ENCODE results near the gene ZNF101.
"Not testable (repeated sequence)": the region's sequence is repeated elsewhere in the genome, so short reads cannot be mapped to it uniquely, and the experiment has no call there.

The ZNF101 gene

DNA sequence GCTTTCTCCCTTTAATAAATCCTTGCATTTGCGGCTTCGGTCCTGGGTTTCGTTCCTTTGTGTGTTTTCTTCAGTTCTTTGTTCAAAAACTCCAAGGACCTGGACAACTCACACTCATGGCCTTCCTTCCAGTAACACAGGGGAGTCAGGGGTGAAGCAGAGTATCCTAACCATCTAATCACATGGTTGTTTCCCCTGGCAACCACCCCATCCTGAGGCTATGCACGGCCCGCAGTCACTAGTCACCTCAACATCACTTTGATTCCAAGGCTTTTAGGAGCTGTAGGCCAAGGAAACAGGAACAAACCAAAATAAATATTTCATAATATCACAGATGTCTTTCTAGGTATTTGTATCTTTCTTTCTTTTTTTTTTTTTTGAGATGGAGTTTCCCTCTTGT lies 28.9 kb downstream of the ZNF101 start:
- Histone ChIP-seq H3K27me3 (ENCODE audit: low read depth, low read length) (no peaks in the 10 kb centered on the region), H3K4me3 (ENCODE audit: low read length) (no peak overlapping the region), H3K36me3 (replicated peaks; ENCODE audit: low read depth, low read length) (peaks cover 15% of the 10 kb centered on the region), H3K27ac (ENCODE audit: low read length) (no peak overlapping the region), H3K4me1 (ENCODE audit: low read length) (no peaks in the 10 kb centered on the region), H3K9me3 (ENCODE audit: insufficient read depth, low read length) (0 out of 2 replicates have a peak, but pooled peaks cover 3% of the 10 kb centered on the region), H3K4me2 (ENCODE audit: low read length) (no peak overlapping the region), H3K9ac (ENCODE audit: low read length) (no peak overlapping the region), H3K79me2 (ENCODE audit: low read length) (no peaks in the 10 kb centered on the region), H2AFZ (ENCODE audit: low read depth, low read length) (no peak overlapping the region), H4K20me1 (ENCODE audit: insufficient read depth, low read length) (no peaks in the 10 kb centered on the region)
- TF ChIP-seq EZH2phosphoT487 (IDR thresholded peaks at IDR 0.05; ENCODE audit: low read depth) (no peak), CTCF (IDR thresholded peaks at IDR 0.05; ENCODE audit: low read depth, low read length) (no peak)

GRCh38 chr19:19700493-19700892 lies 31.9 kb downstream of the ZNF101 start:
- H3K27ac ChIP-seq (ENCODE audit: low read length); H3K9ac ChIP-seq (ENCODE audit: low read length); H3K27me3 ChIP-seq (ENCODE audit: low read depth, low read length); H4K20me1 ChIP-seq (ENCODE audit: insufficient read depth, low read length); H3K4me1 ChIP-seq (ENCODE audit: low read length); H3K79me2 ChIP-seq (ENCODE audit: low read length); H2AFZ ChIP-seq (ENCODE audit: low read depth, low read length); H3K4me2 ChIP-seq (ENCODE audit: low read length); H3K4me3 ChIP-seq (ENCODE audit: low read length): not testable (repeated sequence)
- H3K9me3 ChIP-seq (ENCODE audit: insufficient read depth, low read length) = peaks cover 14% of the 10 kb centered on the region
- peaks cover 32% of the 10 kb centered on the region for H3K36me3 ChIP-seq (replicated peaks; ENCODE audit: low read depth, low read length)

DNA sequence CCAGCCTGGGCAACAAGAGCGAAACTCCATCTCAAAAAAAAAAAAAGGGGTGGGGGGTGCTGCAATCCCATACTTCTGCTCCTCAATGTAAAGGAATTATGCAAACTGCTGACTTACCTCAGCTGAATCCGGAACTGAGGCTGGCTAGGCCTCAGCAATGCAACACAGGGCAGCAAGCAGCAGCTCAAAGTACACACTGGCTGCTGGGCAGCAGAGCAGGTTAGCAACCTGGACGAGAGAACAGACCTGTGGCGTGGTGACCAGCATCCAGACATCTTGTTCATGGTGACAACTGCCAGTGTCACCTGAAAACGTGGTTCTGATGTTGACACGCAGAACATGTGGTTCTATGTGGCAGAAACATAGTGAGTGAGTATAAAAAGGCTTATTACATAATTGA lies 36.2 kb downstream of the ZNF101 start:
- Histone ChIP-seq H4K20me1 (ENCODE audit: insufficient read depth, low read length) (no peaks in the 10 kb centered on the region), H3K4me2 (ENCODE audit: low read length) (no peak overlapping the region), H3K79me2 (ENCODE audit: low read length) (no peaks in the 10 kb centered on the region), H3K4me3 (ENCODE audit: low read length) (no peak overlapping the region), H3K9me3 (ENCODE audit: insufficient read depth, low read length) (peaks cover 45% of the 10 kb centered on the region), H3K4me1 (ENCODE audit: low read length) (no peaks in the 10 kb centered on the region), H3K36me3 (replicated peaks; ENCODE audit: low read depth, low read length) (peaks cover 68% of the 10 kb centered on the region), H2AFZ (ENCODE audit: low read depth, low read length) (no peak overlapping the region), H3K9ac (ENCODE audit: low read length) (no peak overlapping the region), H3K27ac (ENCODE audit: low read length) (no peak overlapping the region), H3K27me3 (ENCODE audit: low read depth, low read length) (no peaks in the 10 kb centered on the region)
- TF ChIP-seq EZH2phosphoT487 (IDR thresholded peaks at IDR 0.05; ENCODE audit: low read depth) (no peak), CTCF (IDR thresholded peaks at IDR 0.05; ENCODE audit: low read depth, low read length) (no peak)

- Histone ChIP-seq H3K4me1 (ENCODE audit: low read length) (no peaks in the 10 kb centered on the region), H3K36me3 (replicated peaks; ENCODE audit: low read depth, low read length) (peaks cover 90% of the 10 kb centered on the region), H3K27ac (ENCODE audit: low read length) (no peak overlapping the region), H3K4me3 (ENCODE audit: low read length) (no peak overlapping the region), H2AFZ (ENCODE audit: low read depth, low read length) (no peak overlapping the region), H4K20me1 (ENCODE audit: insufficient read depth, low read length) (no peaks in the 10 kb centered on the region), H3K27me3 (ENCODE audit: low read depth, low read length) (no peaks in the 10 kb centered on the region), H3K79me2 (ENCODE audit: low read length) (peaks cover 6% of the 10 kb centered on the region), H3K4me2 (ENCODE audit: low read length) (no peak overlapping the region), H3K9ac (ENCODE audit: low read length) (no peak overlapping the region), H3K9me3 (ENCODE audit: insufficient read depth, low read length) (peaks cover 79% of the 10 kb centered on the region)
- no peak for TF ChIP-seq CTCF (IDR thresholded peaks at IDR 0.05; ENCODE audit: low read depth, low read length)
- TF ChIP-seq EZH2phosphoT487 (IDR thresholded peaks at IDR 0.05; ENCODE audit: low read depth) = no peak
These were observed 41.9 kb downstream of the ZNF101 start for GRCh38 chr19:19710506-19710905.

All from OCI-LY3 (cell line).